HG03565 (cell line): ENCODE results near the gene TRIM56.
"Not testable (repeated sequence)": the region's sequence is repeated elsewhere in the genome, so short reads cannot be mapped to it uniquely, and the experiment has no call there.

Experiments
- ATAC-seq: cut with Tn5 transposase; IDR thresholded peaks from one replicate; pipeline ENCODE4 v1.9.1; 2021; ENCODE audit warnings: mild to moderate bottlenecking, moderate library complexity; ENCODE audit not compliant: unreplicated experiment

TRIM56 gene

GRCh38 chr7:101088858-101089529, 3.7 kb downstream of the TRIM56 start:
- ATAC-seq = no peak

DNA sequence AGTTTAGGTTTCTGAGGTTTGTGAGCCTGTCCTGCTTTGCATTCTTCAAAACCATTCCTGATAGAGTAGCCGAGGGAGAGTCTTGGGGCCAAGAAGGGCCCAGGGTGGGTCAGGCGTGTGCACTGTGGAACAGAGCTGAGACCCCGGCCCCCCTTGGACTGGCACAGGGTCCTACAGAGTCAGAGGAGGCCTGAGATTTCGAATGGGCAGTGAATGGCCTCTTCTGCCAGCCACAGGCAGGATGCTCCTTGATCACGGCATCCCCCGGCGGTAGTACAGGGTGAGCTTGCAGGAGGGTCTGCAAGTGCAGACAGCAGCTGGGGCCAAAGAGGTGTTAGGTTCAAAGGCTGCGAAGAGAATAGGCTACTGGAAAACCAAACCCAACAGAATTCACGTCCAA, 4.6 kb downstream of the TRIM56 start:
- ATAC-seq = no peak

DNA sequence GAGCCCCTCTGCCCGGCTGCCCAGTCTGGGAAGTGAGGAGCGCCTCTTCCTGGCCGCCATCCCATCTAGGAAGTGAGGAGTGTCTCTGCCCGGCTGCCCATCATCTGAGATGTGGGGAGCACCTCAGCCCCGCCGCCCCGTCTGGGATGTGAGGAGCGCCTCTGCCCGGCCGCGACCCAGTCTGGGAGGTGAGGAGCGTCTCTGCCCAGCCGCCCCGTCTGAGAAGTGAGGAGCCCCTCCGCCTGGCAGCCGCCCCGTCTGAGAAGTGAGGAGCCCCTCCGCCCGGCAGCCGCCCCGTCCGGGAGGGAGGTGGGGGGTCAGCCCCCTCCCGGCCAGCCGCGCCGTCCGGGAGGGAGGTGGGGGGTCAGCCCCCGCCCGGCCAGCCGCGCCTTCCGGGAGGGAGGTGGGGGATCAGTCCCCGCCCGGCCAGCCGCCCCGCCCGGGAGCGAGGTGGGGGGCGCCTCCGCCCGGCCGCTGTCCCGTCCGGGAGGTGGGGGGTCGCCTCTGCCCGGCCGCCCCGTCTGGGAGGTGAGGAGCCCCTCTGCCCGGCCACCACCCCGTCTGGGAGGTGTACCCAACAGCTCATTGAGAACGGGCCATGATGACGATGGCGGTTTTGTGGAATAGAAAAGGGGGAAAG, 7.1 kb downstream of the TRIM56 start:
- not testable (repeated sequence) for ATAC-seq

- no peak for ATAC-seq
Observed at GRCh38 chr7:101093906-101094305, 8.6 kb downstream of the TRIM56 start.

DNA sequence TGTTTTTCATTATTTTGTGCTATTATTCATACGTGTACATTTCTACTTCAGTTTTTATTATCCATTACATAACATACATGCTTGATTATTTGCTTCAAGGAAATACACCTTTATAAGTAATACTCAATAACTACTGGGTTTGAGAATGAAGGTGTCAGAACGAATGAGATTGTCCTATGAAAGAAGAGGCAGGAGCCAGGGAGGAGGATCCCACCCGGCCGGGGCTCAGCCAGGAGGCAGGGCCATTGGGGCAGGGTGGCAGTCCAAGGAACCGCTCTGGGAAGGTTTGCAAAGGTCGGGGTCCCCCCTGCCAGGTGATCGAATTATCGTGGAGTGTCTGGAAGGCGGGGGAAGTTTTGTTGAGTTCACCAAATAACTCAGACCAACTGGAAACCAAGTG, 9.1 kb downstream of the TRIM56 start:
- no peak for ATAC-seq

GRCh38 chr7:101094791-101095375, 9.6 kb downstream of the TRIM56 start:
- ATAC-seq = no peak

DNA sequence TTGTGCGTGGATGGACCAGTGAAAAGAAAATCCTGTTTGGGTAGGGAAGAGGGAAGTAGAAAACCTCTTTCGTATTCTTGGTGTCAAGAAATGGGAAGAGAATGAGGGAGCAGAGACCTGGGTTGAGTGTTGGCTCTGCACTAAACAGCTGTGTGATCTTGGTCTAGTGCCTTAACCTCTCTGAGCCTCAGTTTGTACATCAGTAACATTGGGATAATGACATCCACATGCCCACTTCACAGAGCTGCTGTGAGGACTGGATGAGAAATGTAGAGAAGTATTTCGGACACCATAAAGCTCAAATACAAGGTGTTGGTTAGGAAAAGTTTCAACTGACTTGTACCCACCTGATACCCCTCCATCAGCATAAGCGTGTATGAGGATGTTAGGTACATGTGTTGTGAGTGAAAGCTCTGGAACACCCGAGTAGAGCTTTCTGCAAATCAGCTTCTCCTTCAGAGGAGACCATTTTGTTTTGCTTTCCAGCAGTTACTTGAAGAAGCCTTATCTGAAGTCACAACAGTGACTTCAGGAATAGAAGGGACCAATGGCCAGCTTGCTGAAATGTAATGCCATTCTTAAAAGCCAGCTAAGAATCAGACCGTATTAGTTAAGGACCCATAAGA, 11.2 kb downstream of the TRIM56 start:
- ATAC-seq = no peak

- no peak for ATAC-seq
Observed at GRCh38 chr7:101096957-101097347, 11.7 kb downstream of the TRIM56 start.

DNA sequence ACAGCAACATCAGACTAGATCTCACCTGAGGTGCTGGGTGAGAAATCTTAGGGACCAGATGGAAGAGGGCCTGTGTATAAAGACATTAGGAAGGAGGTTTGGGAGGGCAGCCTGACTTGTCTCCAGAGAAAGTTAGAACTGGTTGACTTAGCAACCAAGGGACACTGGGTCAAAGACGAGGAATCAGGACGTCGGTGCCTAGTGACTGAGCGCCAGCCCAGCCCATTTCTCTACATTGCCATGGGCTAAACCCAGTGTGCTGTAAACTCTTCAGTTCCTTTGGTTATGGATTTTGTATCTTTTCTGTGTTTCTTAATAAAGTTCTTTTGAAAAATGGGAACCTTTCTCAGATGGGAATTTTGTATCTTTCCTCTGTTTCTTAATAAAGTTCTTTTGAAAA, 12.3 kb downstream of the TRIM56 start:
- no peak for ATAC-seq

DNA sequence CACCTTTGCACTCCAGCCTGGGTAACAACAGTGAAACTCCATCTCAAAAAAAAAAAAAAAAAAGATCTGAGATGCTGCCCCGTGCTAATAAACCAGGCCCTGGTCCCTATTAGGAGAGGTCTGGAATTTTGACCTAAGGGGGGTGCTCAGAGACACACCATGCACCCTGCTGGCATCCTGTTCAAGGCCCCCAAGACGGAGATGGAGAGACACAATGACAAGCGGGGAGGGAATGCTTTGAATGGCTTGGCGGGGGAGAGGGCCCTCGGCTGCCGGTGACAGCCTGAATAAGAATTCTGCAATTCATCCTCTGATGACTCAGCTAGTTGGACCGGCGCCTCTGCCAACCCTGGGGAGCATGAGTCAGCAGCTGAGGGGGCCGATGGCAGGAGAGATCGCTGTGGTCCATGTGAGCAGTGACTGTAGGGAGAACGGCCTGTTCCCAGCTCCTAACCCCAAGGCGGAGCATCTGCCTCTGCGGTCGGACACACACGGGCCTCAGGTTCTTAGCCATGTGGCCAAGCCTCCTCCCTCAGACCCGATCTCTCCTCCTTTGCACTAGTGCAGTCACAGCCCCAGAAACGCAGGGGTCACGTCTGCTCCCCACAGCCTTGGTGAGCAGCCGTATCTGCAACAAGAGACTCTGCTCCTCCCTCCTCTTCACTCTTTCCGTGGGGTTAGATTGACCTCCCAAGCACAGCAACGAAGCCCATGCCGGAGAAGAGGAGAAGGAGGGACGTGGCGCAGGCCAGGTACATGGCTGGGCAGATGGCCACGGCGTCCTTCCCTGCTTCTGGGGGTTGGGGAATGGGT, 14.9 kb downstream of the TRIM56 start:
- no peak for ATAC-seq

DNA sequence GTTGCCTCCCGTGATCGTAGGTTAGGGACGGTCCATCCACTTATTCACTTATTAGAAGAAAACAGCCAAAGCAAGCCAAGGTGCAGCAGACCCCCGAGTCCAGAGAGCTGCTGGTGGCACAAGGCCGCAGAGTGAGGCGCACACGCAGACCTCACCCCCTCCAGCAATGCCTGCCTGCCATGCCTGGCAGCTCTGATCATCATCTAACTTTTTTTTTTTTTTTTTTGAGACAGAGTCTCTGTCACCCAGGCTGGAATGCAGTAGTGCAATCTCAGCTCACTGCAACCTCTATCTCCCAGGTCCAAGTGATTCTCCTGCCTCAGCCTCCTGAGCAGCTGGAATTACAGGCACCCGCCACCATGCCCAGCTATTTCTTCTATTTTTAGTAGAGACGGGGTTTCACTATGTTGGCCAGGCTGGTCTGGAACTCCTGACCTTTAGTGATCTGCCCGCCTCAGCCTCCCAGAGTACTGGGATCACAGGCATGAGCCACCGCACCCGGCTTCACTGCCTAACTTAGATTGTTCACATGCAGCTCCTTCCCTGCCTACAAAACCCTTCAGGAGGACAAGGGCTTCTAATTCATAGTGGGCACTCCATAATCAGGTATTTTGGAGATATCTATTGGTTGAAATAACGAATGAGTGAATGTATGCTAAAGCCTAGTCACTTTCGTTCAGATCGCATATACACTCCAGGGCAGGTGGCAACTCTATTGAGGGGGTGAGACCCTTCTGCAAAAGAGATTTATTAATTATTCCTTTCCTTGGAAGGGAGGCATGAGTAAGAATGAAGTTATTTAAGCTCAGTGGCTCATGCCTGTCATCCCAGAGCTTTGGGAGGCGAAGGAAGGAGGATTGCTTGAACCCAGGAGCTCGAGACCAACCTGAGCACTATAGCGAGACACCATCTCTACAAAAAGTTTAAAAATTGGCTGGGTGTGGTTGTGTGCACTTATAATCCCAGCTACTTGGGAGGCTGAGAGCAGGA, 15.9 kb downstream of the TRIM56 start:
- ATAC-seq = no peak

- ATAC-seq = no peak
Observed at GRCh38 chr7:101102026-101102425, 16.7 kb downstream of the TRIM56 start.

DNA sequence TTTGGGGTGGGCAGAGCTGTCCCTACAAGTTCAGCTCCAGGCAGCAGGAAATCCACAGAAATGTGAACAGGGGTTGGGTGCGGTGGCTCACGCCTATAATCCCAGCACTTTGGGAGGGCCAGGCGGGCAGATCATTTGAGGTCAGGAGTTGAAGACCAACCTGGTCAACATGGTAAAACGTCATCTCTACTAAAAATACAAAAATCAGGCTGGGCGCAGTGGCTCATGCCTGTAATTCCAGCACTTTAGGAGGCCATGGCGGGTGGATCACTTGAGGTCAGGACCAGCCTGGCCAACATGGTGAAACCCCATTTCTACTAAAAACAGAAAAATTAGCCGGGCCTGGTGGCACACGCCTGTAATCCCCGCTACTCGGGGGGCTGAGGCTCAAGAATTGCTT, 18.4 kb downstream of the TRIM56 start:
- ATAC-seq = not testable (repeated sequence)

GRCh38 chr7:101104193-101104713, 19.0 kb downstream of the TRIM56 start:
- no peak for ATAC-seq

GRCh38 chr7:101104799-101105198, 19.5 kb downstream of the TRIM56 start:
- ATAC-seq = no peak

GRCh38 chr7:101105248-101105647, 20.0 kb downstream of the TRIM56 start:
- ATAC-seq = not testable (repeated sequence)

DNA sequence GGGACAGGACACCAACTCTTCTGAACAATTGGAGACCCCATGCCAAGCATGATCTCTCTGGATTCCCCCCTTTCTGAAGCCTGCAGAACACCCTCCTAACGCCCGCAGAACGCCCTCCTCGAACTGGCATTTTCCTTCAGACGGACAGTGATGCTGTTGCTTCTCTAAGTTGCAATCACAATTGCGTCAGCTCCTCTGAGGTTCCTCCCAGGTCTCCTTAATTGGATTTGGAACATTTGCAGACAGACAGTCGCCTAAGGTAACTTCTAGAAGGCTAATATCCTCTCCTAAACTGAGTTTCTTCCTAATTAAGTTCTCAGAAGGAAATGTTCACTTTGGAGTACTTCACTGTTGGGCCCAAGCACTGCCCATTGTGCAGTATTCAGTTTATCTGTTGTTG, 21.1 kb downstream of the TRIM56 start:
- ATAC-seq = no peak

DNA sequence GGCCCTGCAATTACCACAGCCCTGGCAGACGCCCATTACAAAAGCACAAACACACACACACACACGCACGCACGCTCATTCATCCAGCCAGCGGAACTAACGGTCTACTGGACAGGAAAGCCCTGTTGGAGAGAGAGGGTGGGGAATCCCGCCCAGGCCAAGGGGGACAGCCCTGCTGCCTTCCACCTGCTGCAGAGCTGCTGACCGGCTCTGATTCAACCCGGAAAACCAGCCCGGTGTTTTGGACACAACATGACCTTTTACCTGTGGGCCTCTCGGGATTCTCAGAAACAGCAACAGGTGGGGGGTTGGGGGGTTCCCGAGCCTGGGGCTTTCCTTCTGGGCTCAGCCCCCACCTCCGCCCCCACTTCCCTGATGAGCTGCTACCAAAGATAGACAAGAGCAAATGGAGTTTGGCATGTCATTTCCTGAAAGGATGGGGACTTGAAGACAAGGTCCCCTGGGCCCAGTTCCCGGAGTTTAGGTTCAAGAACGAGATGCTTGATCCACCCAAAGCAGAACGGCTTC, 23.1 kb downstream of the TRIM56 start:
- no peak for ATAC-seq

GRCh38 chr7:101108961-101109360, 23.7 kb downstream of the TRIM56 start:
- ATAC-seq = no peak
